GM19395 (cell line): ENCODE measurements around the gene HOXB9.

Experiments used
- ATAC-seq: cut with Tn5 transposase; IDR thresholded peaks from one replicate; pipeline ENCODE4 v1.9.1; 2021; ENCODE audit warnings: mild to moderate bottlenecking, moderate library complexity; ENCODE audit not compliant: unreplicated experiment

HOXB9 gene

DNA sequence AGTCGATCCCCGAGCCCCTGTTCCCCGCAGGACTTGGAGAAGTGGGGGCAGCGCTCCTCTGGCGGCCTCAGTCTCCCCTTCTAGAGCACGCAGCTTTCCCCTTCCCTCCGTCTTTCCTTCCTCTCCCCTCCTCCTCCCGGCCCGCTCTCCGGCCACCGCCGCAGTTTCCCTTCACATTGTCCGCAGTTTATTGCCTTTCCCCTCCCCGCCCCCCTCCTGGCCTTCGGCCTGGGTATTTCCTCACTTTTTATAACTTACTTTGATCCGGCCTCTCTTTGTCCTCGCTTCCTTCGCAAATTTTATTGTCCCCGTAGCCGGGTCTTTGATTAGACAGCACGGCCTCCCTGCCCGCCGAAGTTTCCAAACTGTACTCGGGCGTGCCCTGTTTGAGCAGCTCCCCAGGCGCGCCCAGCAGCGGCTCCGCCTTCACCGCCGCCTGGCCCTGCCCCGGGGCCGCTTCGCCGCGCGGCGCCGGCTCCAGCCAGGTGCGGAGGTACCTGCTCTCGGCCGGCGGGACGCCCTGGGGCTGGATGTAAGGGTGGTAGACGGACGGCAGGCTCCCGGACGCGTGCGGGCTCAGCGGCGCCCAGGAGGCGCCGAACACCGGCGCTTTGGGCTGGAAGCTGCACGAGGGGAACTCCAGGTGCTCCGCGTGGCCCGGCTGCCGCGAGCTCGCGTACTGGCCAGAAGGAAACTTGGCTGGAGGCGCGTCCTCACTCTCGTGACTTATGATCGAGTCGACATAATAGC is 488 bp downstream of the HOXB9 start:
- no peak for ATAC-seq

DNA sequence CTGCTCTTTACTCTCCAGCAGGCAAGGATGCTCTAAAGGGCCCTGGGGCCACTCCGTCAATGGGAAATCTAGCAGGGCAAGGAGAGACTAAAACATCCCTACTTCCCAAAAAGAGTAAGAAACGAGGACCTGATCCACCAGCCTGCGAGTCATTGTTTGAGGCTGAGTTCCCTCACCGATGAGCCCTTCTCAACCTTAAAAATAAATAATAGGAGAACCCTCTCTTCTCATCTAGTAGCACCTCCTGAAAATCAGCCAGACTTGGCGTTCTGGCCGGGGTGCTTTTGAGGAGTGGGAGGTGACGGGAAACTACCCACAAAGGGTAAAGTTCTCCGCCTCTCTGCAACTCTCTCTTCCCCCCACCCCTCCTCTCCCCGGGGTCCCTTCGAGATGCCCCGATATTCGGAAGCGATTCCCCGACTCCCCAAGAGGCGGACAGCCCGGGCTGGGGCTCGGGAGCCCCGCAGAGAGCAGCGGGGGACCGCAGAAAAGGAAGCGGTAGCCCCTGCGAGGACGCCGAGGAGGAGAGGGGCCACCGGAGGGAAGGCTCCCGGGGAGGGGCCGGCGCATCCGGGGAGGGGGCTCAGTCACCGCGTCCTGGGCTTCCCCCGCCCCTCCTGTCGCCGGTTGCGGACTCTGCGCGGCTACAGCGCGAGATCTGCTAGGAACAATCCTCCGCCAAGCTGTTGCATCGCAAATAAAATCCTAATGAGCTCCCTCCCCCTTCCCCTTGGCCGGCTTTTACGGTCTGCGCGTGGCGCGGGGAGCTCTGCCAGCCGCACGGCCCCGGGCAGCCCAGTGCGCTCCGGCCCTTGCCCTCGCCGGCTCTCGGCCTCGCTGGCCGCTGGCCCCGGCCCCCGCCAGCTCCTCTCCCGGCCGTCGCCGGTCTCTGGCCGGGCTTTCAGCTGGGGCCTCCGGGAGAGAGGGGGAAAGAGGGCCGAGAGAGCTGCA is 1.3 kb downstream of the HOXB9 start:
- no peak for ATAC-seq

DNA sequence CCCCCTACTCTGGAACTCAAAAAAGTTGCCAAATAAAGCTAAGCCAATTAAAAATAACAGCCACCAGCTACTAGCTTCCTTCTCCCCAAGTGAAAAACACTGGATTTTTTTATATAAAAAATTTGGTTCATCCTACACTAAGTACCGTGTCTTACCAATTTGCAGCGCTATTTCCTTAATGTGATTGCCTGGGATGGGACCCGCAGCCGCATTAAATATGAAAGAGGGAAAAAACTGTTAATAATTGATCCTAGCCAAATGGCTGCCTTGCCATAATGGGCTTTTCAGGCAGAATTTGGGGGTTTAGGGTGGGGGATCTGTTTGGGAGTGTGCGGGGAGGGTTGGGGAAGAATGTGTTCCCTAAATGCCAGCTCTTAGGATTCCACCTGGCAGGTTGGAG is 2.0 kb downstream of the HOXB9 start:
- no peak for ATAC-seq

DNA sequence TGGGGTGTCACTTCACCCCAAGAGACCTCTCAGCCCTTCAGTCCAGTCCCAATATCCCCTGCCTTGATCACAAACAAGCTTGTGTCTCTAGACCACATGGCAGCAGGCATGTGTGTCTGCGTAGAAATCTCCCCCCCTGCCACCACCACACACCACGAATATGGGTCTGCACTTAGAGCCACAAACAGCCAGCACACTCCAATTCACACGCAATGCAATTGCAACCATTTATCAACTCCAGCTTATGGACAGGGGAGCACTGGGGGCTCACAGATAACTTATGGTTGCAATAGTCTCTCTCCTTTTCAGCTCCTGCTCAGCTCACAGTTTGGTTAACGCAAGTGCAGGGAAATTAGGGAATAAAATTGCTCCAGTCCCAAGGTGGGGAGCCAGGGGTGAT is 2.6 kb downstream of the HOXB9 start:
- ATAC-seq = no peak

DNA sequence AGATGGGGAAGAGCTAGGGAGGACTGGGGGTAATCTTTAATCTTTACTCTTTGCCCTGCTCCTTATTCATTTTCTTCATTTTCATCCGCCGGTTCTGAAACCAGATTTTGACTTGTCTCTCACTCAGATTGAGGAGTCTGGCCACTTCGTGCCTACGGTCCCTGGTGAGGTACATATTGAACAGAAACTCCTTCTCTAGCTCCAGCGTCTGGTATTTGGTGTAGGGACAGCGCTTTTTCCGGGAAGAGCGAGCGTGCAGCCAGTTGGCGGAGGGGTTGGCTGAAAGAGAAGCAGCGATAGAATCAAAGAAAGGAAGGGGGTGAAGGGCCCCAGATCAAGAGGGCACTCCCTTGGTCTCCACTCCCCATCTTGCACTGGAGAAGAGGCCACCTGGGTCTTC is 3.3 kb downstream of the HOXB9 start:
- ATAC-seq = no peak

DNA sequence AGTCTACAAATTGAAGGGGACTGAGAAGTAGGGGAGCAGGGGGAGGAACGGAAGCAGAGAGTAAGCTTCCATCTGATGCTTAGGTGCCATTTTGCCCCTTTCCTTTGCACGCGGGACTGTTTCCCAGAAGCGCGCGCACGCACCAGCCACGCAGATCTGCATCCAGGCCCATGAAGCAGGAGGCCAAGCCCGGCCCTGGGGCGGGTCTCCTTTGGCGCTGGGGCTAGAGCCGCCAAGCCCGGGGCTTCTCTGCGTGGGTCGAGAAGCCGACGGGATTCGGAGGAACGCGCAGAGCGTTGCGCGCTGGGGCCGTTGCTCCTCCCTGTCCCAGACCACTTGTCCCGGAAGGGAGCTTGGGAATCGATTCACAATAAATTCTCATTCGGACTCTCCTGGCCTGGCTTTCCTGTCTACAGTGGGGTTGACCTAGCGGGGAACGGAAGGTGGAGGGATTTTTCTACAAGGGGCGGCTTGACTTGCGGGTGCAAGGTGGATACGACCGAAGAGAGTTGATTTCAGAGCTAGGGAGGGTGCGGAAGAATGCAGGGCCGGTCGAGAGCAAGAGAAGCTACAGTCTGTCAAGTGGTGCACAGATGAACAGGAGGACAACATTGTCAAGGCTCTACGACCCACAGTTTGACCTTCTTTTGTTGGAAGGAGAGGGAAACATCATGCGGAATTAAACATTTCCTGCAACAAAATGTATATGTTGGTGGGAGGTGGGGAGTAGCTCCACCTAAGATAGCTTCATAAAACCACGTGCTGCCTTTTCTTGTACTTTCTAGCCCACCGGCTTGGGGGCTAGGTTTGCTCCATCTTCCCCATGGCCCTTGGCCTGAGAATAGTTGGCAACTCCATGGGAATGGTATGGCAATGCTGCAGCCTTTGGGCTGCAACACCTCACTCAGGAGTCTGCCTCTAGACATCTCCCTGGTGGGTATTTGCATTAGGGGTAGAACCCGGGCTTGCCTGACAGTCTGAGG is 4.5 kb downstream of the HOXB9 start:
- ATAC-seq = no peak

DNA sequence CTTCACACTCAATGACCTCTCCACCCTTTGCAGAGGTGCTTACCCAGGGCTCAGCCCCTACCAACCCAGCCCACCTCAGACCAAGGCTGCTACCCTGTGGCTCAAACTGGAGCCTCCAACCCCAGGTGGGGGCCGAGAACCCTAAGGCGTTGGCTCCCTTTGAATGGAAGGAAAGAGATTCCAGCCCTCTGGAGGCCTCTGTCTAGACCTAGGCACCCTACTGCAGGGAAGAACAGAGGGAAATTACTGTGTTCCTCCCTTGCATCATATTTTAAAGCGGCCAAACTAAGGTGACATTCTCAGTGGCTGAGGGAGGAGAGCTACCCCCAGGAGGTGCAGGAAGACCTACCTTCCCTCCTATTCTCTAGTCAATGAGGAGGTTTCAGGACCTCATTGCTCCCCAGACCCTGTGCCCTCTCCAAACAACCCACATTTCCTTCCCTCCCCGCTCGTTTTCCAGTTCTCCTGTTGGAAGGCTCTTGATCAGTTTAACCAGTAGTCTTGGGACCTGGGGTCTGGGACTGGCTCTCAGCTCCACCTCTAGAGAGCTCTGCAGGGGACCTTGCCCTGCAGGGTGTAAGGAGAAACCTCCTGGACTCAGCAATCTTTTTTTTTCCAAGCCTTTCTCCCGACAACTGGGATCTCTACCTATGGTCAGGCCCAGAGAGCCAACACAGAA is 5.6 kb downstream of the HOXB9 start:
- no peak for ATAC-seq

DNA sequence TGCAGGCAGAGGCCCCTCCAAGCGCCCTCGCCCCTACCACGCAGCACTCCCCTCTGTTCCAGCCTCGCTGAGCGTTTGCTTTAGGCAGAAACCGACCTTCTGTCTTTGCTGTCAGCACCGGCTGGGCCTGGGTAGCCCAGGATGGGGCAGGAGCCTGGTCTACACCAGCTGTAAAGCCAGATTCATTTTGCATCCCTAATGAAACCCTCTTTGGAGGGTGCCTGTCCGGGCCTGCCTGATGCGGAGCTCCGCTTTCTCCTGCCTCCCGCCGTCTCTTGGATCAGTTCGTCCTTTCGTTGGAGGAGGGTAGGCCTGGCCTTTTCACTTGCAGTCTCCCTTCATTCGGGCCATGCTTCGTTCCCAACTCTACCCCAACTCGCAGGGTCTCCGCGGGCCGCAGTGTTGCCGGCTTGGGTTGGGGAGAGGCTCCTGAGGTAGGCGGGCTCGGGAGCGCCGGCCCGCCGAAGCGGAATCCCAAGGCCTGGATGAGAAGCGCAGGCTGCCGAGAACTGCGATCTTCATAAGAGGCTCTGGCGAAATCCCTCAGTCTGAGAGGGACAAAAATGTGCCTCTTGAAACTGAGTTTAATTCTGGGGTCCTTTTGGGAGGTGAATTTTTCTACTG is 6.2 kb downstream of the HOXB9 start:
- no peak for ATAC-seq

DNA sequence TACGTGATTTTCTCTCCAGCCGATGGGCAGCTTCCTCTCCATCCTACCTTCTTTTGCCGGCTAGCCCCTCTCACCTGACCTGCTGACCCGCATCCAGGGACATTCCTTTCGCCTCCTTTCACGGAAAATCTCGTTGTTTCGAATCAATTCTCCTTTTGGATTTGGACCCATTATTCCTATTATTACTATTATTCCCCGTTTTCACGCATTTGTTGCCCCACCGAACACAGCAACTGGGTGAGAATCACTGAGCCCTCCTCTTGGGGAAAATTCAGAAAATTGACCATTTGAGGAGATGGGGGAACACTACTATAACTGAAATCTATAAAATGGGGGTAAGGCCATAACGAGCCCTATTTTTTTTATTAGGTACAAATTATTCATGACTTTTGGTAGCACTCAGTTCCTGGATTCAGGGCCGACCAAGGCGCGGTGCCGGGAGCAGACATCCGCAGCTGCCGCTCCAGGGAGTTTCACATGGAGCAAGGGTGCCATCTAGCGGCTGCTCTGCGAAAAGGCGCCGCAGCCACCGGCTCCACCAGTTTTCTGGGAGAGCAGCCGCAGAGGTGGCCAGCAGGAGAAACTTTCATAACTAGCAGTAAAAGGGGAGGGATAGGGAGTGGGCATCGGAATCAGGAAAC is 7.8 kb downstream of the HOXB9 start:
- no peak for ATAC-seq

DNA sequence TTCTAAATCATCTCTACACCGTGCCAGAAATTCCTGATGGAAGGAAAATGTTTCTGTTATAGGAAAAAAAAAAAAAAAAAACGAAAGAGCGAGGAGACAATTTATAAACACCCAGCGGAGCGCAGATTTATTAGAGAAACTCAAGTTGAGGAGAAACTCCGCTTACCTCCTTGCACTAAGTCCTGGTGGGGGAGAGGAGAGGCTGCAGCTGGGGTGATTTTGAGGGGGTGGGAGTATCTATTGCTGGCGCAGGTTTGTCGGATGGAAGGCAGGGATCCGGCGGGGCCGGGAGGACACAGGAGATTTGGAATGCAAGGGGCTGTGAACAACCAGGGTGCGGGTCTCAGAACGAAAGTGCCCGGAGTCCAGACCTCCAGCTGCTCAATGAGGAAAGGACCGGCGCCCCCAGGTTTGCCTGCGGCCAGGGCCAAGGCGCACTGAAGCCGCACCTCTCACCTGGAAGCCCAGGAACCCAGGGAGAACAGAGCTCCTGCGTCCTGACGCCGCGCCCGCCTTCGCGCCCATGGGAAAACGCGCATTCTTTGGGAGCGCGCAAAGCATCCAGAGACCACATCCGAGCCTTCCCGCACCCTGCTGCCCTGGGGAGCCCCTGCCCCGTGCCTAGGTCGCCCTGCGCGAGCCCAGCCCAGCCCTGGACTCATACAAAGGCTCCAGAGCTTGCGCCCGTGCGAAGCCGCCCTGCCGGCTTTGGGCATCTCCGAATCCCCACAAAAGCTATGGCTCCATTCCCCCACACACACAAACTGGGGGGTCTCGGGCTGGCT is 8.5 kb downstream of the HOXB9 start:
- no peak for ATAC-seq

DNA sequence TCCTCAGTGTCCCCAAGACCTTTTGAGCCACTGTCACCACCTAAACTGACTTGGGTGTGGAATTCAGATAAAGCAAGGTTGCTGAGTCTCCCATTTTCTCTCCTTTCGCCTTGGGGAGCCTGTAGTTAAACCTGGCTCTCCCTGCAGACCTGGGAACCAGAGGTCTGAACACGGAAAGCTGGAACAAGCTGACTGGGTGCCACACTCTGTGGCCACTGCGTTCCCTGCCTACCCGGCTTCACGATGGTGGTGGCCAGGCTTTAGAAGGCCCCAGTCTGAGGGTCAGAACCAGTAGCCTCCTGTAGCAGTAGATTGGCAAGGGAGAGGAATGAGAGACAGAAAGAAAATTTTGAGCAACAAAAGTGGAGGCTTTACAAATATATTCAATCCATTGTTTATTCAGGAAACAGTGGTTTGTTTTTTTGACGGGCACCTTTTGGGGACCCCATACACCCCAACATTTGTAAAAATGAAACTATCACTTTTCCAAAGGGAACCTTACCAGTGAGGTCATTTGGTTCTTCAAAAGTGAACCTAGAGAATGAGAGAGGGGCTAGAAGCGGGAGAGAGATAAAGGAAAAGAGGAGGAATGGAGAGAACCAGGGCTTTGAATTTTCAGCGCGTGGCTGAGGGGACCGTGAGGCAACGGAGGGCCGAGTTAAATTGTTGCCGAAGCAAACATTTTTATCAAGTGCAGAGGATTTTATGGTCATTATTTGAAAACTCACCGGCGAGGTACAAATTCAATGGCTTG is 9.3 kb downstream of the HOXB9 start:
- no peak for ATAC-seq

DNA sequence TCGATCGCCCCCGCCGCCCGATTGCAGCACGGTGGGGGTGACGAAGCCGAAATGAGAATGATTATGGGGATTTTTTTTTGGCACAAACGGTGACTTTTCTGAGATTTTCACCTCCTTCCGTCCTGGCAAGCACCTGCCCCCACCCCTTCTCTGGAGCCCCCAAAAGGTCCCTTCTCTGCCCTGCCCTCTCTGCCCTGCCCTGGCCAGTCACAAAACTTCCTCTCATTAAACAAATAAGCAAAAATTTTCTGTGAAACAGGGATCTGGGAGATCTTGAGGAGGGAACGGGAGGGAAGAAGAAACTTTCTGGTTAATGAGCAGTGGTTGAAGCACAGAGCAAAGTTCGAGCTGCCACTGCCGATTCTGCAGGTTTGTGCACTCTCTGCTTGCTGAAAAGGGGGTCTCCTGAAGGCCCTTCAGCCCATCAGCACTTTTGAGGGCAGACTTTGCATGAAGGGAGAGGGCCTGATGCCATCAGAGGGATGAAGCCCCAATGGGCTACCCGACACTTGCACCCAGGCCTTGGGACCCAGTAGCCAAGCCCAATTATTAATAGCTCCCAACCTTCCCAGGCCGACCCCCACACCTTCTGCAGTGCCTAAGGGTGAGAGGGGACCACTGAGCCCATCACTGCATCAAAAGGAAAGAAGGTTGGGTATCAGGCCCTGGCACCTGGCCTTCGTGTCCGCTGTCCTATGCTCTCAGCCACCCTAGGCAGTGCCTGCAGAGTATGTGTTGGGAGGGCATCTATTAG is 10.0 kb downstream of the HOXB9 start:
- no peak for ATAC-seq

DNA sequence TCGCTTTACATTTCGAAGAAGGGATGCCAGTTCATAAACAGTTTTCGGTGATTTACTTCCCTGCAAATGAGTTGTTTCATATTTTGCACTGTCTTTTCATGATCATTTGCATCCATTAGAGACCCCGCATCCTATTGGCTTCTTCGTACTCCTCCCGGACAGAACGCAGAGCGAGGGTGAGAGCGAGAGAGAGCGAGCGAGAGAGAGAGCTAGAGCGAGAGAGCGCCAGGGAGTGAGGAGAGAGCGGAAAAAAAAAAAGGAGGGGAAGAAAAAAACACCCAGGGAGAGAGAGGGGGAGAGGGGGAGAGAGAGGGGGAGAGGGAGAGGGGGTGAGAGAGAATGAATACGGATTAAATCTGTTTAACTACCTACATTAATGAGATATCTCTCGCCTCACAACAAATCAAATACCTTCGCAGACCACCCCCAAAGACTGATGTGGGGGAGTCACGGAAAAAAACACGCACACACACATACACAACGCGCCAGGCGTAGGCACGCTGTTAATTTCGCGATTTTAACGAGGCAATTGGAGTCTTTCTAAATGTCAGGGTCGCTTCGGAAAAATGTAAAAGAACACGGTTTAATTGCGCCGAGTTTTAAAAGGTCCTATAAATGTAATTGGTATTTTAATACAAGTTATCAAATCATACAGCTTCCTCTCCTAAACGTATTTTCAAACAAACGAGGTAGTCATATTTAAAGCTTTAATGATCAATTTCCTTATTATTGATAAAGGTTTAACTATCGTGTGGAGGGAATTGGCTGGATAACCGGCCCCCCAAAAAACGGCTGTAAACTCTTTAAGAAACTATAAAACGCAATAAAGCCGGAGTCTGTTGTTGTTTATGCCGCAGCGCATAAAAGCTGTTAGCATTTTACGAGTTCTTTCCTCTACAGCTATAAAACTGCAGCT is 10.9 kb downstream of the HOXB9 start, which contains the start of gene HOXB8:
Gene HOXB8, minus strand, starts transcription at position 246 of the 916 bp plus-strand sequence. CDS start 588 bp downstream, outside the sequence.
- no peak for ATAC-seq

DNA sequence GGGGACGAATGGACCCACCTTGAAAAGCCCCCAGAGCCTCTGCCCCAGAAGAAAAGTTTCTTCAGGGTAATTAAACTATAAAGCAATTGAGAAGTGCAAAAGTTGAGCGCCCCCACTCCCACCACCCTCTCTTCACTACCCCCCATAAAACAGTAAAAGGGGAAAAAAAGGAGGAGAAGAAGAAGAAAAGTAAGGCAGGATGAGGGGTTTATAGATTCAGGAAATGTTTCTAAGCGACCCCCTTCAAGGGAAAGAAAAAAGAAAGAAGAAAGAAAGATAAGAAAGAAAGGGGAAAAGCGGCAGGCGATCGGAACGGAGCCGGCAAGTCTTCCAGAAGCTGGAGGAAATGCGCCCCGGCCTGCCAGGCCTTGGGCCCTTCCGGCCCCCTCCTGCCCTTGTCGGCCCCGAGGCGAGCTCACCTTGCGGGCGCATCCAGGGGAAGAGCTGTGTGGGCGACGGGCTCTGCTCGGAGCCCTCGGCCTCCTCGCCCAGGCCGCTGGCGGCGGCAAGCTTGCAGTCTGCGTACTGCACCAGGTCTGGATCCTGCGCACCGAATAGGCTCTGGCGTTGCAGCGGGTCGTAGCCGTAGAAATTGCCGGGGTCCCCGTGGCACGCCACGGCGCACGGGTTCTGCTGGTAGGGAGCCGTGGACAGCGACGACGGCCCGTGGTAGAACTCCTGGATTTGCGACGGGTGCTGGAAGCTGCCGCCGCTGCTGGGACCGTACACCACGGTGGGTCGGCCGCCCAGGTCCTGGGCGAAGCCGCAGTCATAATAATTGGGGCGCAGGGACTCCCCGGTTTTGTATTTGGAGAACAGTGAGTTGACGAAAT is 12.1 kb downstream of the HOXB9 start:
- no peak for ATAC-seq
